ENCODE measurements around the gene PNPLA3. TPM values are rescaled to one million over a fixed set of nuclear protein-coding genes. Genes with fewer than 3 reads are reported as not detected.
A peak's percentile ranks its signal among the peaks of the same experiment; 100 is the strongest.

Gene PNPLA3
- total and polyA plus RNA-seq, 12 donors: 0.08 to 0.95 (median 0.27) TPM; not detected in 5

- H3K36me3 ChIP-seq: no peaks in the 10 kb centered on the region
- H3K27me3 ChIP-seq: peaks cover 6 to 64% (median 32%) of the 10 kb centered on the region in 7 donors
- H3K9me3 ChIP-seq: no peaks in the 10 kb centered on the region
- H3K4me1 ChIP-seq: no peaks in the 10 kb centered on the region
- H3K4me3 ChIP-seq: no peak overlapping the region
- peak; percentile 49 to 71 for DNase-seq
- H3K27ac ChIP-seq: no peak overlapping the region
- WGBS, 2 donors: 23 to 26% methylated on average over 17 to 18 of the region's 18 CpGs
- peak in 6 of 8 donors; percentile 33 to 66 (median 52) for ATAC-seq
- intact Hi-C loops (cut with DNase I): loop anchor here in 3 of 10 donors (5.0 to 10.0 kb wide), 3 partner anchors 52 to 500 kb away; no protein-coding TSS in a partner anchor
- peak; percentile 52 to 85 (median 76) for TF ChIP-seq CTCF (IDR thresholded peaks at IDR 0.05)
These were observed 38.8 kb upstream of the PNPLA3 start for GRCh38 chr22:43884600-43885318.

GRCh38 chr22:43885319-43885671 lies 38.3 kb upstream of the PNPLA3 start:
- peaks cover 9 to 64% (median 37%) of the 10 kb centered on the region in 7 donors for H3K27me3 ChIP-seq
- no peaks in the 10 kb centered on the region for H3K4me1 ChIP-seq
- H3K9me3 ChIP-seq: no peaks in the 10 kb centered on the region
- H3K27ac ChIP-seq: no peak overlapping the region
- no peak overlapping the region for H3K4me3 ChIP-seq
- WGBS, 2 donors: 66 to 69% methylated on average over 7 of the region's 7 CpGs
- no peaks in the 10 kb centered on the region for H3K36me3 ChIP-seq
- DNase-seq: no peak
- ATAC-seq: no peak
- peak in 4 of 9 donors; percentile 1 to 16 (median 4) for TF ChIP-seq CTCF (IDR thresholded peaks at IDR 0.05)
- intact Hi-C loops (cut with DNase I): loop anchor here in 3 of 10 donors (5.0 to 10.0 kb wide), 3 partner anchors 53 to 500 kb away; no protein-coding TSS in a partner anchor

- no peak for ATAC-seq
- TF ChIP-seq CTCF (IDR thresholded peaks at IDR 0.05): no peak
- Histone ChIP-seq H3K27me3 (peaks cover 14 to 64% (median 42%) of the 10 kb centered on the region in 7 donors), H3K4me3 (no peak overlapping the region), H3K27ac (no peak overlapping the region), H3K9me3 (no peaks in the 10 kb centered on the region), H3K36me3 (no peaks in the 10 kb centered on the region), H3K4me1 (no peaks in the 10 kb centered on the region)
- 89 to 93% methylated on average over 6 of the region's 6 CpGs for WGBS, 2 donors
- intact Hi-C loops (cut with DNase I): loop anchor here in 3 of 10 donors (5.0 to 10.0 kb wide), 3 partner anchors 53 to 501 kb away; no protein-coding TSS in a partner anchor
- DNase-seq: no peak
These were observed 37.8 kb upstream of the PNPLA3 start for GRCh38 chr22:43885786-43886185.

- no peak for TF ChIP-seq CTCF (IDR thresholded peaks at IDR 0.05)
- ATAC-seq: no peak
- no peaks in the 10 kb centered on the region for H3K36me3 ChIP-seq
- no peaks in the 10 kb centered on the region for H3K9me3 ChIP-seq
- H3K27ac ChIP-seq: no peak overlapping the region
- intact Hi-C loops (cut with DNase I): loop anchor here in 3 of 10 donors (5.0 to 10.0 kb wide), 3 partner anchors 54 to 501 kb away; no protein-coding TSS in a partner anchor
- H3K27me3 ChIP-seq: peaks cover 19 to 66% (median 47%) of the 10 kb centered on the region in 7 donors
- peaks cover 0 to 4% (median 2%) of the 10 kb centered on the region in 9 donors for H3K4me1 ChIP-seq
- no peak overlapping the region for H3K4me3 ChIP-seq
- DNase-seq: no peak
- 69 to 73% methylated on average over 8 of the region's 8 CpGs for WGBS, 2 donors
These were observed 37.4 kb upstream of the PNPLA3 start for GRCh38 chr22:43886231-43886630.

Data from heart right ventricle (tissue), 16 donors.